HT1080 (cell line): ENCODE measurements around the gene FOXL2. TPM values are rescaled to one million over a fixed set of nuclear protein-coding genes. Genes with fewer than 3 reads are reported as not detected.

Experiments
- total RNA-seq: library from RNA; depleted of rRNA; stranded (reverse); fragments of >200 nt; shearing (Covaris generic); gene quantifications from 2 replicates; pipeline ENCODE4 v1.2.3, GENCODE V29; 2014; rRNA removed

FOXL2 gene
- total RNA-seq, 1 experiment from 2014 or later: not detected

Other genes starting within 250 kb of the FOXL2 start
- 12.1 and 18.7 TPM in 2 replicates for gene PIK3CB, start 112.2 kb downstream of the FOXL2 start, total RNA-seq
- not detected in 2 replicates for gene FOXL2NB, start 80 bp upstream of the FOXL2 start, total RNA-seq
- gene PRR23A, start 59.1 kb upstream of the FOXL2 start, total RNA-seq: not detected in 2 replicates
- gene PRR23B, start 73.8 kb upstream of the FOXL2 start, total RNA-seq: not detected in 2 replicates
- gene PRR23C, start 97.8 kb upstream of the FOXL2 start, total RNA-seq: not detected in 2 replicates